OCI-M1 (cell line): ENCODE measurements around the gene PRKAG3.

Source experiments
- DNase-seq: peaks from one replicate; lab custom pipeline; 2025; lab: John Stamatoyannopoulos, UW

The PRKAG3 gene

DNA sequence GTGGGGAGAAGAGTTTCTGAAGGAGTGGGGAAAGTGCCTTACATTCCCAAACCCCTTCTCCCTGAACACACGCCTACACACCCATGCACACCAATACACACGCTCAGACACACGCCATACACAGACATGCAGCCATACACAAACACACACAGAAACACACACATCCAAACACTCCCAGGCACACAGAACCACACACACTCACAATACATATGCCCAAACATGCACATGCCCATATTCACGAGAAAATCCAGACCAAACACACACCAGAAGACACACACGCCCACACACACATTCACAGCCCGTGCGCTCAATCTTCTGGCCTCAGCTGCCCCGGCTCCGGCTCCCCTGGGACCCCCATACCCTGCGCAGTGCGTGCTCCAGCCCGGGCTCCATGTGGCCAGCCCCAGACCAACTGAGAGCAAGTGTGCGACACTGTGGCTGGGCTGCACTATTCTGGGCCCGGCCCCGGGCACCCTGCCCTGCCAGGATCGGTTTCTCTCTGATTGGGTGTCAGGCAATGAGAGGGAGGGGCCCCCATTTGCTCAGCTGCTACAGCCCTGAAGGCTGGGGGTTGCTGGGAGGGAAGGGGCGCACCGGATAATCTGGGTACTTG lies at the start of gene PRKAG3:
TSS of gene PRKAG3 (minus strand) at position 426 of the 613 bp plus-strand sequence.
- DNase-seq, result no peak

GRCh38 chr2:218880859-218881594 lies 49.4 kb upstream of the PRKAG3 start:
- DNase-seq, result no peak

GRCh38 chr2:218880102-218880858 lies 48.7 kb upstream of the PRKAG3 start, which contains the start of gene WNT10A:
WNT10A (plus strand) TSS chr2:218880852; CDS start chr2:218880996, 144 bp downstream.
- no peak for DNase-seq

DNA sequence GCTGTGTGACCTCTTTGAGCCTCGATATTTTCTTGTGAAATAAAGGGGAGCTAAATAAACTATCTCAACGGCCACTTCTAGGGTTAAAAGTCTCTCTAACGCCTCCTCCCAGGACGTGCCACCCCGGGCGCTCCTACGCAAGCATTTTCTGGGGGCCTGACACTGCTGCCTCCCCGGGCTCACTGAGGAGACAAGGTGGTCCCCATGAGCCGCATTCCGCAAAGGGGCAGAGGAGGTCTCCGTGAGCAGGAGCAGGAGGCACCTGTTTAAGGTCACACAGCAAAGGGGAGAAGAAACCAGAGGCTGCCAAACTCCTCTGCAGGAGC lies 48.1 kb upstream of the PRKAG3 start:
- no peak for DNase-seq

DNA sequence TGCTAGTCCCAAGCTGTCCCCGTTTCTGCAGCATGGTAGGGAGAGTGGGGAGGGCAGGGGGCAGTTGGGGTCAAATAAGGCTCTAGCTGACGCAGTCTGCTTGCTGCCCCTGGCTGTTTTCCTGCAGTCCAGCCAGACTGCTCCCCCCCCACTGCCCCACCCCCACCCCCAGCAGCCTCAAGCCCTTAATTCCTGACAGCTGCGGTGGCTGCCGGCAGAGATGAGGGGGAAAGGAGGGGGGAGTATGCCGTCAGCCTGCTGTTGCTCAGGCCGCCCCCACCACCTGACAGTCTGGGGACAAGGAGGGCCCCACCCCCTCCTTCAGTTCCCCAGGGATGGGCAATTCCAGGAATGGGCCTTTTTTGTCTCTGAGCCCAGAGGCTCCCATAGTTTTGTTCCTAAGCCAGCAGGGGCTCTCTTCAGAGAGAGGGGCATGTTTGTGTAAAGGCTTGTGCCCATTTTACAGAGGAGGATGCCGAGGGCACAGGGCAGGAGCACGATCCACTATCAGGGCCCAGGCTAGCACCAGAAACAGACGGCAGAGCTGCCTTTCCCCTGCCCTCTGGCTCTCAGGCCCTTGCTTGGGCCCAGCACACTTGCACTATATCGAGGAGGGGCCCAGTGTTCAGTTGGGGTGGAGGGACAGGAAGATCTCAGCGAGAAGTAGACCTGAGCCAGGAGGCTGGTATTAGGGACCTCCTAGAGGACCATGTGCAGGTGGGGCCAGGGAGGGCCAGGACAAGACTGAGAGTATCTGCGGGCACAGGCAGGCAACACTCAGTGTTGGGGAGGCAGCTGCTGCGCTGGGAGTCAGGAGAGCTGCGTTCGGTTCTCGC lies 47.5 kb upstream of the PRKAG3 start:
- no peak for DNase-seq

GRCh38 chr2:218878486-218878885 lies 46.9 kb upstream of the PRKAG3 start:
- no peak for DNase-seq

DNA sequence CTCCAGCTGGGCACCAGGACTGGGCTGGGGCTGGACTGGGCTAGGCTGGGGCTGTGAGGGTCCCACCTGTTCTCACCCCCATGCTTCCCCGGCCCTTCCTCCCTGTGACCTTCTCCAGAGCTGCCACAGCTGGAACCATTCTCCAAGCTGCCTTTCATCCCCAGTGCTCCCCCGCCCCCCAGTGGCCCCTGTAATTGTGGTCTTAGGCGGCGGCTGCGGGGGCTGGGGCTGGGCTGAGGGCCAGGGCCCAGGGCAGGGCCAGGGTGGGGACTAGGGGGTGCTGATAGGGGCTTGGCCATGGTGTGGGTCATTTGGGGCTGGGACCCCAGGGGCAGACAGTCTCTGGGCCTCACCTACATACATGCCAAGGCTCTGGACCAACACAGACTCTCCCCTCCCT lies 46.3 kb upstream of the PRKAG3 start:
- DNase-seq, result no peak

DNA sequence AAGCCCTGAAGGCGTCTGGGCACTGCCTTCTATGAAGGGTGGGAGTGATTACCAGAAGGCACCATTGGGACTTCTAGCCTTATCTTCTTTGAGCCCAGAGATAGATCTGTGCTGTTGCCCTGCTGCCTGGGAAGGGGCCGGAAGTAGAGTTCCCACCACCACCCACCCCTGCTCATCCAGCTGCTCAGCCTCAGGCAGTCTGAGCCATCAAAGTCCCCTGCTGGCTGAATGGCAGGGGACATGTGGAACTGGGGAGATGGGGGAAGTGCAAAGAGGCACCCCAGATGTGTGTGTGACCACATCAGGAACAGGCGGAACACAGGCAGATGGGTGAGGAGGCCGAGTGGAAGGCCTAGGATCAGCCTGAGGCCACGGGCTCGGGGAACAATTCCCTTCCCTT lies 45.7 kb upstream of the PRKAG3 start:
- DNase-seq, result no peak

DNA sequence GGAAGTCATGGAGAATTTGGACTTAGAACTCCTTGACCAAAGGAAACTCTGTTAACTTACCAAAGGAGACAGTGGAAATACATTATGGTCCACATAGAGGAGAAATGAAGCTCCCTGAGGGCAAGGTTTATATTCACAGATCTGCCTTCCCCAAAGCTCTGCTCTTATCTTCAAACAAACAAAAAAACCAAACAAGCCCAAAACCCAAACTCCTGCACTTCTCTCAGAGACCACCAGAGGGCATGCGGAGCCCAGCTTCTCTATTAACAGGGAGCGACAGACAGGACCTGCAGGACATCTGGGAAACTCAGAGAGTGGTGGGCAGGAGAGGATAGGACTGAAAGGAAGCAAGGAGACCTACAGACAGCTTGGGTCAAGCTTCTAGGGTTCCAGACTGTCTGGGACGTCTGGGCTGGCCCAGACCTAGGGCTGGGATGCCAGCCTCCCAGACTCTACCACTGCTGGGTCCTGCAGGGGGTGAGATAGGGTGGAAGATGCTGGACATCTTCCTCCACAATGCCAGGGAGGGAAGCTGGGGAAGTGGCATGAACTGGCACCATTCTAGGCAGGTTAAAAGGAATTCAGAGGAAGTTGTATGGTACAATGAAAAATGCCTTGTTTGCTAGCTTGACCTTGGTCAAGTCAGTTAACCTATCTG lies 45.1 kb upstream of the PRKAG3 start:
- DNase-seq, result peak; percentile 88

DNA sequence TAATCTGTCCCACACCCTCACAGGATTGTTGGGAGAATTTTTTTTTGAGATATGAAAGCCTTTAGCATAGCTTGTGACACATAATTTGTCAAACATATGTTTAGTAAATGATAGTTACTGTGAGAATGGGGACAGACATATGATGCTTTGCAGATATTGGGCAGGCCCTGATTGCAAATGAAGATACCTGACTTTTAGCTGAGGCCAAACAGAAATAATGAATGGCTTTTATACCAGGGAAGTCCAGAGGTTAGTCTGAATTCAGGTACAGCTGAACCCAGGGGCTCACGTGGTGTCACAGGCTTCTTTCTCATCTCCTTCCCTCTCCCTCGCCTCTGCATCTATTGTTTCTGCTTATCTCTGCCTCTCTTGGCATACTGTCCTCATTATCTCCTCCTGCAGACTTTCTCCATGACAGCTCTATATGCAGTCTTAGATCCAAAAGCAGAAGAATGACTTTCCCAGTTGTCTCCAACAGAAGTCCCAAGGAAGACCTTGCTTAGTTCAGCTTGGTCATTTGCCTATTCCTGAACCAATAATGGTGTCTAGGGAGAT lies 44.2 kb upstream of the PRKAG3 start:
- peak; percentile 61 for DNase-seq

DNA sequence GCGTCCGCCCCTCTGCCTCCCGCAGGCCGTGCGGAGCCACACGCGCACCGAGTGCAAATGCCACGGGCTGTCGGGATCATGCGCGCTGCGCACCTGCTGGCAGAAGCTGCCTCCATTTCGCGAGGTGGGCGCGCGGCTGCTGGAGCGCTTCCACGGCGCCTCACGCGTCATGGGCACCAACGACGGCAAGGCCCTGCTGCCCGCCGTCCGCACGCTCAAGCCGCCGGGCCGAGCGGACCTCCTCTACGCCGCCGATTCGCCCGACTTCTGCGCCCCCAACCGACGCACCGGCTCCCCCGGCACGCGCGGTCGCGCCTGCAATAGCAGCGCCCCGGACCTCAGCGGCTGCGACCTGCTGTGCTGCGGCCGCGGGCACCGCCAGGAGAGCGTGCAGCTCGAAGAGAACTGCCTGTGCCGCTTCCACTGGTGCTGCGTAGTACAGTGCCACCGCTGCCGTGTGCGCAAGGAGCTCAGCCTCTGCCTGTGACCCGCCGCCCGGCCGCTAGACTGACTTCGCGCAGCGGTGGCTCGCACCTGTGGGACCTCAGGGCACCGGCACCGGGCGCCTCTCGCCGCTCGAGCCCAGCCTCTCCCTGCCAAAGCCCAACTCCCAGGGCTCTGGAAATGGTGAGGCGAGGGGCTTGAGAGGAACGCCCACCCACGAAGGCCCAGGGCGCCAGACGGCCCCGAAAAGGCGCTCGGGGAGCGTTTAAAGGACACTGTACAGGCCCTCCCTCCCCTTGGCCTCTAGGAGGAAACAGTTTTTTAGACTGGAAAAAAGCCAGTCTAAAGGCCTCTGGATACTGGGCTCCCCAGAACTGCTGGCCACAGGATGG lies 42.0 kb upstream of the PRKAG3 start:
- no peak for DNase-seq

DNA sequence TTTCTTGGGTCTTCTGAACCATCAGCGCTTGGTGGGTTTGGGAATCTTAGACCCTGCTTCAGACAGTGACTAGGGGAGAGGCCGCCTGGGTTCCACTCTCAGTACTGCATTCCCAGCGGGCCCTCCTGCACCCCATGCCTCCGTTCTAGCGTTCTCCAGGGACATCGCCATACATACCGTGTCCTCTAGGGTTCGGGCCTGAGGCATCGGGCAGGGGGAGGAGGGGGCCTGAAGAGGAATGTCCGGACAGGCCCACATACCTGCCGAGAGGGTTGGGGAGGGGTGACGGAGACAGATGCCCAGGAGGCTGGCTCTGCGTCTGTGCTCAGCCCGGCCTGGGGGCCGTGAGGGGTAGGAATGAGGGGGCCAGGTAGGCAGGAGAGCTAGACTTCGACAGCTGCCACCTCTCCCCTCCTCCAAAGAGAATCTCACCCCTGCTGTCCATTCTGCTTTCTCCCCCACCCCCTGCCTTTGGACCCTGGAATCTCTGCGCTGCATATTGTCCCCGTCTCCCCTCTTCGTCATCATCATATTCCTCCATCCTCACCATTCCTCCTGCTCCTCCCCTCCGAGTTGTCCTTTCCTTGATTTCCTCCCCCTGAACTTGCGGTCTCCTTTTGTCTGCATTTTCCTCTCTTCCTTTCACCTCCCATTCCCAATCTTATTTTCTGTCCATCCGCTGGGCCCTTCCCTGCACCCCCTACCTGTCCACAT lies 41.2 kb upstream of the PRKAG3 start:
- DNase-seq, result no peak

GRCh38 chr2:218871345-218872302 lies 40.0 kb upstream of the PRKAG3 start:
- DNase-seq, result no peak

GRCh38 chr2:218870984-218871344 lies 39.4 kb upstream of the PRKAG3 start:
- DNase-seq, result no peak

- no peak for DNase-seq
Measured at GRCh38 chr2:218869064-218869463, 37.5 kb upstream of the PRKAG3 start.

DNA sequence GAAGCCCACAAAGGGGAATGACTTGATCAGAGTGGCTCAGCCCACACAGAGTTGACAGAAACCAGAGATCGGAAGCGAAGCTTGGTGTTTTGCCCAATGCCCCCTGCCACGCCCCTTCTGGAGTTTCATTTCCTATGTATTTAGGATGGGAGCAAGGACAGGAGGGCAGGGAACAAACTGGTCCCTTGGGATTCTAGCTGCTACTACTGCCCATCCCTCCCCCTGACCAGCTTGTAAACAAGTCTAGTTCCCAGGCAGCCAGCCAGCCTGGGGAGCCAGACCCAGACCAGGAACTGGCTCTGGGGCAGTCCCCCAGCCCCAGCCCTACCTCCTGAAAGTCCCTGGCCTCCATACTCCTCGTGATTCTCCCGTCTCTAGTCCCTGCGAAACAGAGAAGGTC lies 36.3 kb upstream of the PRKAG3 start:
- DNase-seq, result no peak

DNA sequence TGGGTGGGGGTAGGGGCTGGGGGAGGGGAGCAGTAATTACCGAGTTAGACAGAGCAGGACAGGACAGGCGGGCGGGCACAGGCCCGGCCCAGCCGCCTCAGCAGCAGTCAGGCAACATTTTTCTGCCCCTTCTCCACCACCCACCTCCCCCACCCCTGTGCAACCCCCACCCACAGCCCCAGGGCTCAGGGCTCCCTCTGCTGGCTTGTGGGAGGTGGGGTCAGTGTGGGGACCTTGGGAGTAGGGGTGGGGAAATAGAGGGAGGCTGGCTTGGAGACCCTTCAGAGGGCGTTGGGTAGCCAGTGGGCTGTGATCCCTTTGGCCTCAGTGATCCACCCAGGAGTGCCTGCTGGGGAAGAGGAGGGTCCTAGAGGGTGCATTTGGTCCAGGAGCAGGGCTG lies 34.4 kb upstream of the PRKAG3 start:
- DNase-seq, result no peak

DNA sequence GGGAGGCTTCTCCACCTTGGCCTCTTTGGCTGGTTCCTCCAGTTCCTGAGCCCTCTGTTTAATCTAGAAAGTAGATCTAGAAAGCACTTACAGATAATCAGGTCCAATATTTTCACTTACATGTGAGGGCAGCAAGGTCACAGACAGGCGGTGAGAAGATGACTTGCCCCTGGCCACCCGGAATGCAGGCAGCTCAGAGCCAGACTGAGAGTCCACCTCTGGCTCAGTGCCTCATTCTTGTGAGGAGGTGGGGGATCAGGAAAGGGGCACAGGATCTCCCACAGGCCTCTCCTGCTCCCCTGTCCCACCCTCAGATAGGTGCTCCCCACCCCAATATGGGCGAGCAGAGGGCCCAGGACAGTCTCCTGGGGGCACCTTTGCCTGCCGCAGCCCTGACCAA lies 33.8 kb upstream of the PRKAG3 start:
- DNase-seq, result no peak

DNA sequence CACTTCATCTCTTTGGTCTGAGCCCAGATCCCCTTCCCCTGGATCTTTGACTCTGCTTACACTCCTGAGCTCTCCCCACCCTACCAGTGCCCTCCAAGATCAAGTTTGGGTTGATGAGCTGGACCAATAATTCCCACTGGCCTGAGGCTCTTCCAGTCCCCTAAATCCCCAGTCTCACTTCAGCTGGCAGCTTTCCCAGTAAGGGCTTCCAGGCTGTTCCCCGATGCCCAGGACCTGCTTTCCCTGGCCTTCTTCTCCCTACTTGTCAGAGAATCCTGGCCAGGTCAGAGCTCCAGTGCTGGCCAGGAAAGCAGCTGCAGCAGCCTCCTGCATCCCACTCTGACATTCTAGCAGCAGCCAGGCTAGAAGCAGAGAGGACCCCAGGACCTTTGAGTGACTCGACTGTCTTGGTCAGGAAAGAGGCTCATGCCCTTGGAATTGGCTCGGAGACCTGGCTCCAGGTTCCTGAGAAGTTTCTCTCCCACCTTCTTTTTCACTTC lies 31.5 kb upstream of the PRKAG3 start:
- no peak for DNase-seq
